Hematopoietic multipotent progenitor cell treated with erythropoietin and hydrocortisone succinate and interleukin-3 and kit ligand, for 4 days (in vitro differentiated cells): ENCODE measurements around the gene SPSB4.

Source experiments
- DNase-seq: peaks from one replicate; pipeline ENCODE4 v3.0.0-alpha.2; 2015

Gene SPSB4

DNA sequence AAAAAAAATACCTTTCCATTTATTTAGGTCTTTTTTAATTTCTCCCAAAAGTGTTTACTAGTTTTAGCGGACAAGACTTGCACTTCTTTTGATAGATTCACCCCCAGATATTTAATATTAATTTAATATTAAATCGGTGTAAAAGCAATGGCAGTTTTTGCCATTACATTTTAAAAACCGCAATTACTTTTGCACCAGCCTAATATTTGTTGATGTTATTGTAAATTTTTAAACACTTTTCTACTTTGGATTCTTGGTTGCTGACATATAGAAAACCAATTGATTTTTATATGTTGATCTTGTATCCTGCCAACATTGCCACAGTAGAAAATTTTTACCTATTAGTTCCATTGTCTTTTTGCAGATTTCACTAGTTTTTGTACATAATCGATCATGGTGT is 116.5 kb downstream of the SPSB4 start:
- DNase-seq: no peak

DNA sequence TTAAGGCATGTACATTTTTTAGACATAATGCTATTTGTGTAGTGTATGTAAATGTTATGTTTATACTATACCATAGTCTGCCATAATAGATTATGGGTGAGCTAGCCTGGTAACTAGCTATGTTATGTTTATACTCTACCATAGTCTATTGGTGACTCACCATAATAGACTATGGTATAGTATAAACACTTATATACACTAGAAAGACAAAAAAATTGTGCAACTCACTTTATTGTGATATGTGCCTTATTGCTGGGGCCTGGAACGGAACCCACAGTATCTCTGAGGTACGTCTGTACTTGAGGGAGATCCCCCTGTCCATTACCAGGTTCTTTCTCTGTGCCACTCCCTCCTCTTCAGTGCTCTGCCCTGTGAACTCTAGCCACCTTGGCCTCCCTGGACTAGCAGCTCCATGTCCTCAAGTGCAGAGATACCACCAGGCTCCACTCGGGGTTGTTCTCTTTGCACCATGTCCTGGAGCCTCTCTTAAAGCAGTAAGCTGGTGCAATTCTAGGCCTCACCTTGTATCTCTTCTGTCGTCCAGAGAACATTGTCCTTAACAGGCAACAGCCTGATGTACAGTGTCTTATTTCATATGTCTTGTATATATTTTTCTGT is 119.6 kb downstream of the SPSB4 start:
- no peak for DNase-seq

DNA sequence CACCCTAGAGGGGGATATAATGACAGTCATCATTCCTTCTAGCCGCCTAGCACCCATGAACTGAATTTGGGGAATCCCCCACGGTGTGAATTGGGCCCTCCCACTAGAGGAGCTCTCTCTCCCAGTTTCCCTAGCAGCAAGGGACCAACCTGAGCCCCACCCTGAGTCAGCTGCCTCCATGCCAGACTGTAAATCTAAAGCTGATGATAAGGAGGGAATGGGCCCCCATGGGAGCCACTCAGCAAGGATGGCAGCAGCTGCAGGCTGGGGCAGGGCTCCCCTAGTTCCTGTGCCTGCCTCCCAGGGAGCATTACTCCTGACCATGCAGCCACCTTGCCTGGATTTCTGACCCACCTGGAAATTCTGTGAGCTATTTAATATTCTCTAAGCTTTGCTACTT is 123.5 kb downstream of the SPSB4 start:
- DNase-seq: no peak

DNA sequence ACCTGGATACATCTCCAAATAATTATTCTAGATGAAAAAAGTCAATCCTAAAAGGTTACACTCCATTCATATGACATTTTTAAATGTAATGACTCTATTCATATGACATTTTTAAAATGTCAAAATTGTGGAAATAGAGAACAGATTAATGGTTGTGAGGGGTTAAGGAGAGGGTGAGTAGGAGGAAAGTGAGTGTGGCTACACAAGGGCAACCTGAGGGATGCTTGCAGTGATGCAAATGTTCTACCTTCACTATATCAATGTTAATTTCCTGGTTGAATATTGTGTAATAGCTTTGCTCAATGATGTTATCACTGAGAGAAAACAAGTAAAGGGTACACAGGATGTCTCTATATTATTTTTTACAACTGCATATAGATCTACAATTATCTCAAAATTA is 125.6 kb downstream of the SPSB4 start:
- no peak for DNase-seq

DNA sequence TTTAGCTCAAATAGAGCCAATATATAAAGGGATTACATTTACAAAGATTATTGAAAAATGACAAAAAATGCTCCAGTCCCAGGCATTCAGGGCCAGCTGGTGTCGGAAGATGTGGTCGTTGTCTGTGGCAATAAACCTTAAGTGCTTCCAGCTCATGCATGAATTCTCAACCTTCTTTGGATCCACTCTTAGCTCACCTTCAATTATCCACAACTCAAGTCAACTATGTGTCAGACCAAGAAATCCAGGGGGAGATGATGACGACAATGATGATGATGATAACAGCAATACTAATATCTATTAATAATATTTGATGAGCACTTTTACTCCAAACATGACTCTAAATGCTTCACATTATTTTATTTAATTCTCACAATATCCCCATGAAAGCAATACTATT is 126.9 kb downstream of the SPSB4 start:
- DNase-seq: no peak

DNA sequence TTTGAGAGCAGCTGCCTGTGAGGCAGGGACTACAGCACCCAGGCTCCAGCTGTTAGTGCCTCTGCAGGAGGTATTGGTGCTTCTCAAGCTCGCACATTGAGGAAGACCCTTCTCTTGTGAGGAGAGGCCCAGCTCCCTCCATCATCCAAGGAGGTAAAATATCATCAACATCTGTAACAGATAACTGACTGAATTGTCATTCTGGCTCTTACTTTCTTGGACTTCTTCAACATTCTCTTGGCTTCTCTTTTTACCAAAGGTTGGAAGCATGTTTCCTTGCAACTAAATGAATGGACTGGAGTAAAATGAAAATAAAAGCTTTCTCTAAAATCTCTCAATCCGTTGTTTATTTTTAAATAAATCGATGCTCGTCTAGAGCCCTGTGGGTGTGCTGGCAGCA is 127.4 kb downstream of the SPSB4 start:
- DNase-seq: no peak

DNA sequence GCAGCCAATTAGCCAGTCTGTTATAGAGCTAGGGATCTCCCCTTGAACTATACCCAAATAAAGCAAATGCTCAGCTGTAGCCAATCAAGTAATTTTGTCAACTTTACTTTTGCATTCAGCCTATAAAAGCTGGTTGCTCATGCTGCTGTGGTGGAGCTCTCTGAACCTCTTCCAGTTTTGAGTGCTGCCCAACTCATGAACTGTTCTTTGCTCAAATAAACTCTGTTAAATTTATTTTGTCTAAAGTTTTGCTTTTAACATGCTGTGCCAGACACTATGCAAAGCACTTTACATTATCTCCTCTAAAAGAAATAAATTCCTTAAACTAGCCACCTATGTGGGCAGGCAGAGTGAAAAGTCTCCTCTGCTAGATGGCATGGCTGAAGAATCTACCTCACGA is 128.8 kb downstream of the SPSB4 start:
- no peak for DNase-seq

DNA sequence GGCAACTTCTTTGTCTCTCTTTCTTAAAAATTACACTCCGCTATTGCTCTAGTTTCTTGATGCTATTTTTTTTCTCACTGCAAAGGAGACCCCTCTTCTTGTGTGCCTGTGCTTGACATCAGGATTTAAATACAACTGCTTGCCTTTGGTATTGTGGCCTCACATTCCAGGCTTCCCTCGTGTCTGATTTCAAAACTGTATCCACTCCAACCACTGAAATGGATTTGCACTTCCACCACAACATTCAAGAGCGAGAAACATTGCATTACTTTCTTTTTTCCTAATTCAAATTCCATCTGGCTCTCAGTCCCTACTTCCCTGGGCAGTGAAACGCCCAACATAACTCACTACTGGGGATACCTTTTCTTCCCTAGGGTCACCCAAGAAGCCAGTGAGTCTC is 130.0 kb downstream of the SPSB4 start:
- no peak for DNase-seq

DNA sequence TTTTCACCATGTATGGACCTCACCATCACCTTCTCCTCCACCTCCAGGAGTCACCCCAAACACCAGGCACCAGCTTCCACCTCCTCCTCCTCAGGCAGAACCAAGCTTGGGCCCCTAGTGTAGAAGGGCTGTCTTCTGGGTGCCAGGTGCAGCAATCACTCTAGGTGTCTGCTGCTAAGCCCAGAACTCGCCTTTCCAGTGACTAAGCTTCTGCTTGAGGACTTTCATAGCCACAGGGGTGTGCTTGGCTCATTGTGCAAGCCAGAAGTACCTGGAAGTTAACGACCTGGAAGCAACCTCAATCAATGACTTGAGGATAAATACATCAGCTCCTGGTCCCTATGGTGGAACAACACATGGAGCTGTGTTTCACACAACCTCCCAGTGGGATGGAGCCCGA is 130.7 kb downstream of the SPSB4 start:
- no peak for DNase-seq

DNA sequence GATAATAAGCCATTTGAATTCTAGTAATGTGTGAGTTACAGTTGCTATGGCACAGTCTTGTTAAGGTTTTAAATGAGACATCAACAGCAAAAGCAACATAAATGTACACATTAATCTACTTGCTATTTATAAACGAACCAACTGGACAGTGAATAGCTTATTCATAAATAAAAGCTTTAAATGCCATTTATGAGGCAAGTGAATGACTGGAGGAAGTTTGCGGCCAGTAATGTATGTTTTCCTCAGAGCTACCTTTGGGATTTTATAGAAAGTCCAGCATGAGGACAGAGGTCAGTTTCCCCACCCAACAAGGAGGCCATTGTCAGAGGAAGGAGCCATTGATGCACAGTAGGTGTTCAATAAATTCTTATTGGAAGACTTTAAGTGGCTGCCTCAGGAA is 132.5 kb downstream of the SPSB4 start:
- DNase-seq: no peak

DNA sequence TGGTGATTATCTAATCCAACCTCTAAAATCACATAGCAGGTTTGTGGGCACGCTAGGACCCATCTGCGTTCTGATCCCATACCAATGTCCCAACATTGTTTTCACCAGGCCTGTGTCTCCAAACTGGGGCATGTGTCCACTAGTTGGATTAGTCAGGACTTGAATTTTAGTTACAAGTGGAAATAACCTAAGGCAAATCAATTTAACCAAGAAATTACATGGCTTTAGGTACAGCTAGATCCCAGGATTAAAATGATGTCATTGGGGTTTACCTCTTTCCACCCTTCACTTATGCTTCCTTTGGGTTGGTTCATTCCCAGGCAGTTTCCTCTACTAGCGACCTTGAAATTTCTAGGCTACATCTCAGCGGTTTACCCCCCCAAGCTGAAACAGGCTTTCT is 133.3 kb downstream of the SPSB4 start:
- no peak for DNase-seq

DNA sequence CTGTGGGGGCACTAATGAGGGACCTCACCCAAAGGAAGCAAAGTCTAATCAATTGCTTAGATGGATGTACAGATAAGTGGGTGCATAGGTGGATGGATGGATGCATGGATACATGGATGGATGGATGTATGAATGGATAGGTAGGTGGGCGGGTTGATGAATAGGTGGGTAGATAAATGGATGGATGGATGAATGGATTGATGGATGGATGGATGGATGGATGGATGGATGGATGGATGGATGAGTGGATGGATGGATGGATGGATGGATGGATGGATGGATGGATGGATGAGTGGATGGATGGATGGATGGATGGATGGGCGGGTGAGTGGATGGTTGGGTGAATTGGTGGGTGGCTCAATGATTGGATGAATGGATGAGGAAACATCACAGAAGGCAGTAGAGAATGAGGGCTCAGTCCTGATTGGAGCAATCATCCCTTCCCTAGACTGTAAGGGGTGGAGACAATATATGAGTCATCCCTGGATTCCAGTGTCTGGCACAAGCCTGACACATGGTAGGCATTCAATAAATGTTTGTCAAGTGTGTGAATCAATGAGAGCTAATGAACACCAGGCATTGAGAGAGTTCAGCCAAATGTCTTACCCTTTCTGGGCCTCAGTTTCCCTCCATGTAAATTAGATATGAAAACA is 140.1 kb downstream of the SPSB4 start:
- DNase-seq: no peak

DNA sequence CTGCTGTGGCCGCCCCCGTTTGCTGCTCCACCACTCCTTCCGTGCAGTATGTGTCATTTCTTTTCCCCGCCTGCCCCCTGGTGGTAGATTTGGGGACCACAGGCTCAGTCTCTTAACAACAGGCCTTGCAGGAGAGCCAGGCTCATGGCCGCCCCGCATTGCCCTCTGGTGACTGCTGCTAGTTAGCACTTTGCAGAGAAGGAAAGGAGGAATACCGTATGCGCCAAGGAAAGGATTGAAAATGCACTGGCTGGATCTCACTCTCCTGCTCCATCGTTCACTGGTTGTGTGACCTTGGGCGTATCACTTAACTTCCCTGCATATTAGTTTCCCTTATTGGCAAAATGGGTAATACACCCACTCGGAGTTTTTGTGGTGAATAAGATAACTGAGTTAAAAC is 141.2 kb downstream of the SPSB4 start:
- peak; percentile 97 for DNase-seq

DNA sequence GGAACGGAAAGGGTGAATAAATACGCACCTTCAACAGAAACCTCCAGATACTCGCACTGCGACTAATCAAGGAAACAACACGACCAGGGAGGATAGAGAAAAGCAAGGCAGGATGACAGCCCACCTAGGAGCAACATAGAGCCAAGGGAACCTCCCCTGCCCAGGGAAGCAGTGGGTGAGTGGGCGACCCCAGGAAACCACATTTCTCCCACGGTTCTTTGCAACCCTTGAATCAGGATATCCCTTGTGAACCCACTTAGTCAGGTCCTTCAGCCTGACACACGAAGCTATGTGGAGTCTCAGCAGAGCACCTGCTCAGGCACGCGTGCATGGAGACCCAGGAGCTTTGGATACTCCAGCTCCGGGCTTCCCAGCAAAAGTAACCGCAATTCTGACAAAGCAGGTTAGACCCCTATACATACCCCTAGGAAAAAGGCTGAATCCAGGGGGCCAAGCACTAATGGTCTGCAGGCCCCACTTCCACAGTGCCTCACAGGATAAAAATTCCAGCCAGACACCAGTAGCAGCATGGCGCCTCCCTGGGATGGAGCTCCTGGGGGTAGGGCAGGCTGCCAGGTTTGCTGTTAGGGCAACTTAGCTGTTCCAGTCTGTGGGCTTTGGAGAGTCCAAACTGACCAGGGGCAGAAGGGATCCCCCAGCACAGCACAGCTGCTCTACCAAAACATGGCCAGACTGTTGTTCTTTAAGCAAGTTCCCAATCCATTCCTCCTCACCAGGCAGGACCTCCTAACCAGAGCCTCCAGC is 142.1 kb downstream of the SPSB4 start:
- no peak for DNase-seq
